Activated B cell treated with CpG ODN at 0.5 μM for 24 hours (primary cell): Measurements from ENCODE around the gene PGBD1. TPM values are rescaled to one million over a fixed set of nuclear protein-coding genes. Genes with fewer than 3 reads are reported as not detected.
"Not testable (repeated sequence)": the region's sequence is repeated elsewhere in the genome, so short reads cannot be mapped to it uniquely, and the experiment has no call there.

Experiments
- ATAC-seq: fragments of 200-7000 bp; cut with Tn5 transposase; one replicate; pipeline ENCODE4 v1.10.0; 2021; ENCODE audit warnings: low read depth, mild to moderate bottlenecking, moderate library complexity
- CTCF ChIA-PET: fragments of 350-600 bp; sonication (Branson Sonifier 250); formaldehyde crosslinking; loops from one replicate; lab custom pipeline; 2021; ENCODE audit warnings: antibody characterized with exemption; lab: Charles Lee
- POLR2A ChIA-PET: fragments of 350-600 bp; sonication (Branson Sonifier 250); formaldehyde crosslinking; loops from one replicate; lab custom pipeline; 2021; ENCODE audit warnings: antibody characterized with exemption; lab: Charles Lee
- DNase-seq: peaks from one replicate; pipeline ENCODE4 v3.0.0; 2022
- H3K27ac Mint-ChIP-seq: one replicate; pipeline ENCODE4 v1.8.0; 2020; ENCODE audit warnings: mixed read lengths
- H3K27me3 Mint-ChIP-seq: one replicate; pipeline ENCODE4 v1.8.0; 2021; ENCODE audit warnings: mixed read lengths
- H3K36me3 Mint-ChIP-seq: one replicate; pipeline ENCODE4 v1.8.0; 2021; ENCODE audit warnings: low read depth, mixed read lengths
- H3K4me1 Mint-ChIP-seq: one replicate; pipeline ENCODE4 v1.8.0; 2021; ENCODE audit warnings: mixed read lengths
- H3K4me3 Mint-ChIP-seq: one replicate; pipeline ENCODE4 v1.8.0; 2020; ENCODE audit warnings: mild to moderate bottlenecking, mixed read lengths
- H3K9me3 Mint-ChIP-seq: one replicate; pipeline ENCODE4 v1.8.0; 2020; ENCODE audit warnings: mixed read lengths
- CTCF ChIP-seq: fragments of 200-600 bp; IDR thresholded peaks from one replicate; pipeline ENCODE4 v1.8.0; 2022; ENCODE audit warnings: antibody characterized with exemption, mild to moderate bottlenecking
- intact Hi-C: fragments of 100-400 bp; cut with micrococcal nuclease; formaldehyde crosslinking; loops from one replicate; pipeline ENCODE4 v1.15.1; 2024
- total RNA-seq: library from RNA; stranded (reverse); gene quantifications from 2 replicates; pipeline ENCODE4 v1.2.3, GENCODE V29; 2022

PGBD1 gene
- total RNA-seq, 1 donor from 2014 or later: 1.8 TPM

- ATAC-seq: no peak
- POLR2A ChIA-PET: no interaction called here
- Mint-ChIP-seq H3K27ac (no peak overlapping the region), H3K9me3 (peaks cover 2% of the 10 kb centered on the region), H3K27me3 (peaks cover 4% of the 10 kb centered on the region), H3K4me3 (no peak overlapping the region), H3K36me3 (no peaks in the 10 kb centered on the region), H3K4me1 (no peaks in the 10 kb centered on the region)
- TF ChIP-seq CTCF: no peak
- DNase-seq: no peak
- intact Hi-C loops: no loop called here
- CTCF ChIA-PET: no interaction called here
These were observed 29.9 kb downstream of the PGBD1 start for GRCh38 chr6:28311139-28311823.

- Mint-ChIP-seq H3K4me1 (no peaks in the 10 kb centered on the region), H3K9me3 (no peaks in the 10 kb centered on the region), H3K36me3 (no peaks in the 10 kb centered on the region), H3K4me3 (no peak overlapping the region), H3K27me3 (peaks cover 4% of the 10 kb centered on the region), H3K27ac (no peak overlapping the region)
- POLR2A ChIA-PET: no interaction called here
- CTCF ChIA-PET: no interaction called here
- no peak for DNase-seq
- intact Hi-C loops: no loop called here
- no peak for ATAC-seq
- TF ChIP-seq CTCF: no peak
These were observed 31.6 kb downstream of the PGBD1 start for GRCh38 chr6:28312939-28313338.

- ChIA-PET POLR2A (no interaction called here), CTCF (no interaction called here)
- ATAC-seq (no peak), DNase-seq (no peak)
- no peaks in the 10 kb centered on the region for H3K36me3 Mint-ChIP-seq
- H3K4me1 Mint-ChIP-seq: no peaks in the 10 kb centered on the region
- H3K9me3 Mint-ChIP-seq: peaks cover under 1% of the 10 kb centered on the region
- no peak overlapping the region for H3K27ac Mint-ChIP-seq
- H3K27me3 Mint-ChIP-seq: peaks cover 4% of the 10 kb centered on the region
- intact Hi-C loops: no loop called here
- no peak overlapping the region for H3K4me3 Mint-ChIP-seq
- no peak for TF ChIP-seq CTCF
These were observed 34.3 kb downstream of the PGBD1 start for GRCh38 chr6:28315628-28316027.

- POLR2A ChIA-PET, DNase-seq, H3K27me3 Mint-ChIP-seq, H3K27ac Mint-ChIP-seq, H3K9me3 Mint-ChIP-seq, CTCF ChIA-PET, ATAC-seq, H3K36me3 Mint-ChIP-seq, H3K4me1 Mint-ChIP-seq, intact Hi-C loops, H3K4me3 Mint-ChIP-seq: not testable (repeated sequence)
These were observed 36.5 kb downstream of the PGBD1 start for GRCh38 chr6:28317866-28318265.

GRCh38 chr6:28322661-28323060, 41.3 kb downstream of the PGBD1 start:
- no peak for DNase-seq
- Mint-ChIP-seq H3K4me3 (no peak overlapping the region), H3K27me3 (no peaks in the 10 kb centered on the region), H3K9me3 (peaks cover 30% of the 10 kb centered on the region), H3K36me3 (peaks cover 20% of the 10 kb centered on the region), H3K4me1 (no peaks in the 10 kb centered on the region), H3K27ac (no peak overlapping the region)
- no peak for ATAC-seq
- ChIA-PET CTCF (no interaction called here), POLR2A (no interaction called here)
- TF ChIP-seq CTCF: no peak
- intact Hi-C loops: no loop called here
